HG02840 (cell line): ENCODE results near the gene PTPRG.

Source experiments
- ATAC-seq: cut with Tn5 transposase; IDR thresholded peaks from one replicate; pipeline ENCODE4 v1.9.1; 2021; ENCODE audit warnings: mild to moderate bottlenecking, moderate library complexity, moderate number of reproducible peaks; ENCODE audit not compliant: unreplicated experiment, low FRiP score

The PTPRG gene

GRCh38 chr3:61646851-61647525 lies 85.6 kb downstream of the PTPRG start:
- no peak for ATAC-seq

DNA sequence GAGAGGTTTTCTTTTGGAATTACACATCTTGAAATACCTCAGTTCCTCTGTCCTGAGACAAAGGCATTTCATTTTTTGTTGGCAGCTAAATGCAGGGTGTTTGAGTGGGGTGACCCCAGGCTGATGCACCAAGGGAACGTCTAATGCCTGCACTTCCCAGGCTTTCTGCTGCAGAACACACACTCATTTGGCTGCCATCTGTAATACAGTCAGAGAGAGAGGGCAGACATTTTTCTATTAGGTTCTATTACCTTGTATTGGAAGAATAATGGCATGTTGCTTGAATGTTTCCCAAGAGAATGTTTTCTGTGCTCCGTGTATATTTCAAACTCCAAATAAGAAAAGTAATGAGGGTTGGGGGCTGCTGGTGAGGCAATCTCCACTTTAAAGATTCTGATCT lies 87.1 kb downstream of the PTPRG start:
- ATAC-seq: no peak

- no peak for ATAC-seq
These were observed 88.2 kb downstream of the PTPRG start for GRCh38 chr3:61649381-61650170.

GRCh38 chr3:61650276-61650675 lies 88.9 kb downstream of the PTPRG start:
- ATAC-seq: no peak

- ATAC-seq: no peak
These were observed 89.5 kb downstream of the PTPRG start for GRCh38 chr3:61650719-61651410.

GRCh38 chr3:61657689-61658088 lies 96.3 kb downstream of the PTPRG start:
- ATAC-seq: no peak

DNA sequence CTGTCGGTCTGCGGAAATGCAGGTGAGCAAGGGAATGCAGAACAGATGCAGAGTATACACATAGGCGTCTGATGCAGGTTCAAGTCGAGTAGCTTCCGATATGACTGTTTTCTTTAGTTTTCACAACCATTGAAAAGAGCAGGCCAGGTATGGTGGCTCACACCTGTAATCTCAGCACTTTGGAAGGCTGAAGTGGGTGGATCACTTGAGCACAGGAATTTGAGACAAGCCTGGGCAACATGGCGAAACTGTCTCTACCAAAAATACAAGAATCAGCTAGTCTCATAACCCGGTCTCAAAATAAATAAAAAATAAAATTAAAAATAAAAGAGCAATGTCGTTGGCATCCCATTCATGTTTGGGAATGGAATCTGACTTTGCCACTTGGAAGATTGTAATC lies 101.5 kb downstream of the PTPRG start:
- ATAC-seq: no peak

DNA sequence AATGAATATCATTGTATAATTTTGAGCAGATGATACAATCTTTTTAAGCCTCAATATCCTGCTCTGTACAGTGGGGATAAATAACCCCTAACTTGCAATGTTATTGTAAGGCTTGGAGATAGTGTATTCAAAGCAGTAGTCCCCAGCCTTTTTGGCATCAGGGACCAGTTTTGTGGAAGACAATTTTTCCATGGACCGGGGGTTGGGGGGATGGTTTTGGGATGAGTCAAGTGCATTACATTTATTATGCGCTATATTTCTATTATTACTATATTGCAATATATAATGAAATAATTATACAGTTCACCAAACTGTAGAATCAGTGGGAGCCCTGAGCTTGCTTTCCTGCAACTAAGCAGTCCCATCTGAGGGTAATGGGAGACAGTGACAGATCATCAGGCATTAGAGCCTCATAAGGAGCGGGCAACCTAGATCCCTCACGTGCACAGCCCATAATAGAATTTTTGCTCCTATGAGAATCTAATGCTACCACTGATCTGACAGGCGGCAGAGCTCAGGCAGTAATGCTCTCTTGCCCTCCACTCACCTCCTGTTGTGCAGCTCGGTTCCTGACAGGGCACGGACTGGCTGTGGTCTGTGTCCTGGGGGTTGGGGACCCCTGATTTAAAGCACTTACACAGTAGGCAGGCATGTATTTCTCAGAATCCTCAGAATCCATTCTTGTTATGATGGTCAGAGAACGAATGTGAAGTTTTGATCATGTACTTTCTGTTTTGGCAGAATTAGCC lies 102.2 kb downstream of the PTPRG start:
- ATAC-seq: no peak

DNA sequence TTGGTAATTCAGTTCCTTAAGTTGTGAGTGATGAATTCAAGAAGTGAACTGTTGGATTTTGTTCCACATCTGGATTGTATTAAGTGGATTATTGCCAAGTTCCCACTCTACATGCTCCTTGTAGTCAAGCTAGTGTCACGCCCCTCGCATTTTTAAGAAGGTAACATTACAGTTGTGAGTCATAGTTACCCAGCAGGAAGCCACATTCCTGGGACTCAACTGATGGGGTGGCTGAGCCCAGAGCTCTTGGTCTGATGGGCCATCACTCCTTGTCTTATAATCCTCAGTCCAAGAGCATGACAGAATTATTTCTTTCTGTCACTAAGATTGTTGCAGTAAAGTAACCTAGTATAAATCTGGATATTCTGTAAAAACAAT lies 102.7 kb downstream of the PTPRG start:
- no peak for ATAC-seq

- ATAC-seq: no peak
These were observed 103.8 kb downstream of the PTPRG start for GRCh38 chr3:61665121-61665520.

DNA sequence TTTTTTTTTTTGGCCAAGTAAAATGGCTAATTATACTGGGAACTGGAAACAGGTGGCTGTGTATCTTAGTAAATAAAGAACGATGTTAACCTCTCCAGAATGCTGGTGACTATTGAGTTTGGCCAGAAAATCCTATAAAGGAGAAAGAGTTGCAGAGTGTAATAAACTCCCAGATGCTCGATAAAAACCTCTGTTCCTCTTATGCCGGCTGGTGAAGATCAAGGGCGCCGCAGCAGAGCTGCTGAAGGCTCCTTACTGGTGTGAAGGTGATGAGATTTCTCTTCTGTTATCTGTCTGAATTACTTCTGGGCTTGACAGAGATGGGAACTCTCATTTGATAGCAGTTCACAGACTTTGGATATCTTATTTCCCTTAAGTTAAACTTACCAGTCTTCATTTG lies 104.6 kb downstream of the PTPRG start:
- ATAC-seq: no peak

- no peak for ATAC-seq
These were observed 105.4 kb downstream of the PTPRG start for GRCh38 chr3:61666615-61667330.

- no peak for ATAC-seq
These were observed 106.0 kb downstream of the PTPRG start for GRCh38 chr3:61667383-61667782.

DNA sequence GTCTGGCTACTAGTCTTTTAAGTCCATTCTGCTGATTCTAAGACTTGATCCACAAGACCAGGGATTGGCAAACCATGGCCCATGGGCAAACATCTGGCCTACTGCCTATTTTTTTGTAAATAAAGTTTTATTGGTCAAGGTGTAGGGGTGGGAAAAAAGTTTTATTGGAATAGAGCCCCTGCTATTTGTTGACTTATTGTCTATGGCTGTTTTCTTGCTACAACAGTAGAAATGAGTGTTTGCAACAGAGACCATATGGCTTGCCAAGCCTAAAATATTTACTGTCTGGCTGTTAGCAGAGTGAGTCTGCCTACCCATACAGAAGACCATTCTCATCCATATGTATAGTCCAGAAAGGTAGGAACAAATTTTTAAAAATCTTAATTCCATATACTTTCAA lies 106.4 kb downstream of the PTPRG start:
- no peak for ATAC-seq

- ATAC-seq: no peak
These were observed 107.0 kb downstream of the PTPRG start for GRCh38 chr3:61668317-61668864.

DNA sequence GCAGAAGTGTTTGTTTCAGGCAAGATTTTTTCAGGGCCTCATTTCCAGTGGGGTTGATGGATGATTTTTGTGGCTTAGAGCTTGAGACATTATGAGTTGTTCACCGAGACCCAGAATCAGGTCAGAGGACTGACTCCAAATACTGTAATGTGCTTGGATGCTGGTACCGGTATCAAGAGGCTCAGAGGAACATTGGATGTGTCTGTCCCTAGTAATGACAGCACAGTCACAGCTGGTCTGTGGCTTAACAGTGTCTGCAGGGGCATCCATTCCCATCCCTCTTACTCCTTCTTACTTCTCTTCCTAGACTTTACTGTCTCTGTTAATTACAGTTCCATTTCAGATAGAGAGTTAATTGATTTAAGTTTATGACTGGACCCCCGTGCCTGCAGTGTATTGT lies 107.8 kb downstream of the PTPRG start:
- no peak for ATAC-seq

- ATAC-seq: no peak
These were observed 108.4 kb downstream of the PTPRG start for GRCh38 chr3:61669668-61670299.

DNA sequence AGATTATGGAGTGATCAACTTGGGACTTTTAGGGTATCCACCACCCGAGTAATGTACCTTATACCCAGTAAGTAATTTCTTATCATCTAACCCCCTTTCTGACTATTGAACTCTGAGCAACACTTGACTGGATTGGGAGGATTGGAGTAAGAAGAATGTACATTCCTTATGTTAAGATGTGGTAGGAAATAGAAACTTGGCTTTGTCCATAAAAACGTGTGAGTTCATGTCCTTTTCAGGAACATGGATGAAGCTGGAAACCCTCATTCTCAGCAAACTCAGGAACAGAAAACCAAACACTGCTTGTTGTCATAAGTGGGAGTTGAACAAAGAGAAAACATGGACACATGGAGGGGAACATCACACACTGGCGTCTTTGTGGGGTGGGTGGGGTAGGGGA lies 112.3 kb downstream of the PTPRG start:
- no peak for ATAC-seq

DNA sequence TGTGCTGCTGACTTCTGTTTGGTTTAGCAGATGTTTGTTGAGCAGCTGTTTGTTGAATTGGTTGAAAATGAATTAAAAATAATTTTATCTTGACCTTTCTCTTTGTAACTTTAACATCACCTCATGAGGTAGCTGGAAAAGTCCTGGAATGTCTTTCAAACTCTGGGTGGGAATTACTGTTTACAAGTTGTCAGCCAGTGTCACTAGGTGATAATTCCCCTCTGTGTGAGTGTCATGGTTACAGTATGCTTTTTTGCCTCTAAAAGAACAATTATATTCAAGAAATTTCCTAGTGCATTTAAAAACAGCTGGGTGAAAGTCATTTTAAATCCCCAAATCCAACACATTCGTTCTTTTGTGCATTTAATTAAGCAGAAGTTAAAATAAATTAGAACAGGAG lies 113.2 kb downstream of the PTPRG start:
- ATAC-seq: no peak

- ATAC-seq: no peak
These were observed 117.7 kb downstream of the PTPRG start for GRCh38 chr3:61679026-61679425.
